ENCODE data around the gene UBXN7. TPM values are rescaled to one million over a fixed set of nuclear protein-coding genes. Genes with fewer than 3 reads are reported as not detected.
"Not testable (repeated sequence)": the region's sequence is repeated elsewhere in the genome, so short reads cannot be mapped to it uniquely, and the experiment has no call there.

Gene UBXN7
- polyA plus RNA-seq, 3 donors = 3.8 to 10.9 (median 4.9) TPM

DNA sequence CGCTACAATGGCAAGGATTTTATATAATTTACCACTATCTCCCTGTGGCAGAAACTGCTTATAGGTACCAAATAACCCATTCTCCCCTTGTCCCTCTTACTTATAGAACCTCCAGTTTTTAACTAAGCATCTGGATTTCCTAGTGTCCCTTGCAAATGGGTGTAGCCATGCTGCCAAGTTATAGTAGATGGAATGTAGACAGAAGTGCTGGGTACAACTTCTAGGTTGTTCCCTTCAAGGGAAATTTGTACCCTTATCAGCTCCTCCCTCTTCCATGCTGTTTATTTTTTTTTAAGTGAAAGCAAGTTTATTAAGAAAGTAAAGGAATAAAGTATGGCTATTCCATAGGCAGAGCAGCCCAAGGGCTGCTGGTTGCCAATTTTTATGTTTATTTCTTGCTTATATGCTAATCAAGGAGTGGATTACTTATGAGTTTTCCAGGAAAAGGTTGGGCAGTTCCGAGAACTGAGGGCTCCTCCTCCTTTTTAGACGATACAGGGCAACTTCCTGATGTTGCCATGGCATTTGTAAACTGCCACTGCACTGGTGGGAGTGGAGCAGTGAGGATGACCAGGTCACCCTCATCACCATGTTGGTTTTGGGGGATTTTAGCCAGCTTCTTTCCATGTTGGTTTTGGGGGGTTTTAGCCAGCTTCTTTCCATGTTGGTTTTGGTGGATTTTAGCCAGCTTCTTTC lies 53.9 kb downstream of the UBXN7 start:
- no peak overlapping the region for H3K27ac ChIP-seq (ENCODE audit: low read depth, low read length)
- 58 to 83% (median 60%) methylated on average over 3 of the region's 3 CpGs for WGBS, 3 donors

GRCh38 chr3:196377321-196377720 lies 54.9 kb downstream of the UBXN7 start:
- WGBS, 3 donors = 85 to 89% (median 88%) methylated on average over 5 of the region's 5 CpGs

GRCh38 chr3:196365736-196366135 lies 66.5 kb downstream of the UBXN7 start:
- H3K27ac ChIP-seq (ENCODE audit: low read depth, low read length) = no peak overlapping the region
- WGBS, 3 donors = 85 to 87% (median 86%) methylated on average over 4 of the region's 4 CpGs

More at GRCh38 chr3:196377321-196377720, 54.9 kb downstream of the UBXN7 start:
- H3K27ac ChIP-seq (ENCODE audit: low read depth, low read length) = no peak overlapping the region

DNA sequence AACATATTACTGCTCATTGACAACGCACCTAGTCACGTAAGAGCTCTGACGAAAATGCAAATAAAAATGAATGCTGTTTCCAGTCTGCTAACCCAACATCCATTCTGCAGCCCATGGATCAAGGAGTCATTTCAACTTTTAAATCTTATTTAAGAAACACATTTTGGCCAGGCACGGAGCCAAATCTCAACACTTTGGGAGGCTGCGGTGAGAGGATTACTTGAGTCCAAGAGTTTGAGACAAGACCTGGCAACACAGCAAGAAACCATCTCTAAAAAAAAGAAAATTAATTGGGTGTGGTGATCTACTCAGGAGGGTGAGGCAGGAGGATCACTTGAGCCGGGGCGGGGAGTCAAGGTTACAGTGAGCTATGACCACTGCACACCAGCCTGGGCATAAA lies 71.6 kb downstream of the UBXN7 start:
- 87 to 93% (median 92%) methylated on average over 7 of the region's 7 CpGs for WGBS, 3 donors
- H3K27ac ChIP-seq (ENCODE audit: low read depth, low read length) = no peak overlapping the region

GRCh38 chr3:196358540-196358939 lies 73.7 kb downstream of the UBXN7 start:
- 97 to 99% (median 98%) methylated on average over 4 of the region's 4 CpGs for WGBS, 3 donors
- not testable (repeated sequence) for H3K27ac ChIP-seq (ENCODE audit: low read depth, low read length)

DNA sequence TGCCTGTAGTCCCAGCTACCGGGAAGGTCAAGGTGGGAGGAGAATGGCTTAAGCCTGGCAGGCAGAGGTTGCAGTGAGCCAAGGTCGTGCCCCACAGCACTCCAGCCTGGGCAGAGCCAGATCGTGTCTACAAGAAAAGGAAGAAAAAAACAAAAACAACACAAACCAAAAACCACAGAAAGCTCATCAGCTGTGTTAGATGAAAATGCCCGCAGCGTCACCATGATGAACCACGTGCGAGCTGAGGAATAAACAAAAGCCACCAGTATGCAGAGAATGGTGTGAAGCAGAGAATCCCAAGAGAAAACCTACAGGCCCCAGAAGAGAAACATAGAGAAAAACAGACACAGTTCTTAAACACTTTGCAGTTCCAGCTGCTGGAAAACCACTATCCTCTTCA lies 74.3 kb downstream of the UBXN7 start:
- WGBS, 3 donors = 83 to 90% (median 87%) methylated on average over 7 of the region's 7 CpGs

GRCh38 chr3:196356556-196356955 lies 75.7 kb downstream of the UBXN7 start:
- WGBS, 3 donors = 78 to 89% (median 82%) methylated on average over 4 of the region's 4 CpGs
- H3K27ac ChIP-seq (ENCODE audit: low read depth, low read length) = no peak overlapping the region

More for the DNA sequence above, 74.3 kb downstream of the UBXN7 start:
- H3K27ac ChIP-seq (ENCODE audit: low read depth, low read length) = no peak overlapping the region

DNA sequence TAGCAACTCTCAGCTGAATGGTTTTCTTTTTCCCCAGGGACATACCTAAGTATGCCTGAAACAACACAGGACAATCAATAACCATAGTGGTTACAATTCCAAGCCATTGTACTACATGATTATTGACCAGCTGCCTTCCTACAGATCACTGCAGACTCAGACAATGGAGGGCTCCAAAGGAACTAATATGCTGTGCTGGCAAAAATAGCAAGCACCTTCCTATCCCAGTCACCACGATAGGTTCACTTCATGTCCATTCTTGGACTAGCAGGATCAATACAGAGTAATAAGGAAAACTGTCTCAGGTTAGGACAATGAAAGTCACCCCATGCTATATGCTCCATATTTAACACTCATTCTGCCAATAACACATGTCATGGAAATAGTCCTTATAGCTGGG lies 76.6 kb downstream of the UBXN7 start:
- no peak overlapping the region for H3K27ac ChIP-seq (ENCODE audit: low read depth, low read length)
- WGBS, 3 donors = 92 to 100% (median 95%) methylated on average over 1 of the region's 1 CpG

DNA sequence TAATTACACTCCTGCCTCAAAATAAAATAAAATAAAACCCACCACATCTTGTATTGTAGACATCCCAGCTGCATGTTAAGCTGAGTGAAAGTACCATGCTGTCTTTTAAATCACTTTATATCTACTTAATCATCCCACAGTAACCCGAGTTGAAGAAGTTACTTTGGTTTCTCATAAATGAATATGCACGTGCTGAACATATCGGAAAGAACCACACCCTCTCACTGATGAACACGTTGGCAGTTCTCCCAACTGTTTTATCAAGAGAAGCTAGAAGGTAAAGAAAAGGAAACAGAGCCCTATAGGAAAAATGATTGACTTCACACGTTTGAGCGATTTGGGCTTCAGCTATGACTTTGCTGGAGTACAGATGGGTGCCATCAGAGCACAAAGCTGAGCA lies 78.1 kb downstream of the UBXN7 start:
- no peak overlapping the region for H3K27ac ChIP-seq (ENCODE audit: low read depth, low read length)
- 65 to 84% (median 72%) methylated on average over 6 of the region's 6 CpGs for WGBS, 3 donors

DNA sequence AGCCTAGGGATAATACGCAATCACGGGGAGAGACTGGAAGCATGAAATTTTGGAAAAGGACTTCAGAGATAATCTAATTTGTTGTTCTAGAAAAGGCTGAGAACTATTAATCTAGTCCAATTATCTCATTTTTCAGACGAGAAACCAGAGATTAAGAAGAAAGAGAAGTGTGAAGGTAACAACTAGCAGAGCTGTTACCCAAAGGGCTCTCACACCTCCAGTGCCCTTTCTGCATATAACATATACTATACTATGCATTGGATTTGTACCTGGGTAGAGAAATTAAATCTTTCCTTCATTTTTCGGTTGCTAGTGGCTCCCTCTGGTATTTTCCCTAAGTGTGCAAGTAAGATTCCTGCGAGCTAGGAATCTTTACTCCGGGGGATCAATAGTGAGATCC lies 80.7 kb downstream of the UBXN7 start:
- WGBS, 3 donors = 68 to 95% (median 78%) methylated on average over 6 of the region's 6 CpGs
- no peak overlapping the region for H3K27ac ChIP-seq (ENCODE audit: low read depth, low read length)

DNA sequence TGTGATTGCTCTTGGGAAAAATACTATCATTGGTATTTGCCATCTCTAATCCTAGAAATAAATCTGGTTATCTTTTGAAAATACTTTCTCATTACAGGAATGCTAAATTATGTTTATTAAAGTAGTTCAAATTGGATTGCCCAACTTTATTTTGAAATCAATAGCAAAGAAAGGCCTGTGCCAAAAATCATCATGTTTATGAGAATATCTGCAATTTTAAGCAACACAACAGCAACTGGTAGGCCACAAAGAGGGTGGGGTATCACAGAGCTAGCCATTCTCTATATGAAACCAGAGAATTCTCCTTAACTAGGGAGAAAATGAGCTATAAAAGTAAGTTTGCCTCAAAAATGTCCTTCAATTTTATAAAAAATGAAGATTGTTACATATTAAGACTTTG lies 82.2 kb downstream of the UBXN7 start:
- H3K27ac ChIP-seq (ENCODE audit: low read depth, low read length) = no peak overlapping the region

GRCh38 chr3:196348698-196349097 lies 83.5 kb downstream of the UBXN7 start:
- H3K27ac ChIP-seq (ENCODE audit: low read depth, low read length) = no peak overlapping the region
- 83 to 97% (median 91%) methylated on average over 3 of the region's 3 CpGs for WGBS, 3 donors

DNA sequence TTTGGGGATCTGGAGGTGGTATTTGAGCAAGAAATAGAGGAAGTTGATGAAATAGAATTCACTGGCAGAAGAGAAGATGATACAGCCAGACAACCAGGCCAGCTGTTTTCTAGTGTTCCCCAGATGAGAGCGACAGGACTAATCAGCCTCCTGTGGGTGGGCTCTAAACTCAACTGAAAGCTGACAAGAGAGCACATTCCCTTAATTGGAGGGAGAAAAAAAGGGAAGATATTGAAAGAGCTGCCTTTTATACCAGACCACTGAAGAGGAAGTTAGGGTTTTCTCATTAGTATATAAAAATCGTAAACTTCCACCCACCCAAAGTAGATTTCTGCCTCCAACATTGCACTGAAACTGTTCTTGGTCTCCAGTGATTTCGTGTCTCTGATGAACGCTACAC lies 87.6 kb downstream of the UBXN7 start:
- WGBS, 3 donors = 40 to 72% (median 46%) methylated on average over 4 of the region's 4 CpGs
- H3K27ac ChIP-seq (ENCODE audit: low read depth, low read length) = no peak overlapping the region

- H3K27ac ChIP-seq (ENCODE audit: low read depth, low read length) = not testable (repeated sequence)
- WGBS, 3 donors = 93 to 95% (median 93%) methylated on average over 13 of the region's 14 CpGs
Measured at GRCh38 chr3:196343917-196344316, 88.3 kb downstream of the UBXN7 start.

DNA sequence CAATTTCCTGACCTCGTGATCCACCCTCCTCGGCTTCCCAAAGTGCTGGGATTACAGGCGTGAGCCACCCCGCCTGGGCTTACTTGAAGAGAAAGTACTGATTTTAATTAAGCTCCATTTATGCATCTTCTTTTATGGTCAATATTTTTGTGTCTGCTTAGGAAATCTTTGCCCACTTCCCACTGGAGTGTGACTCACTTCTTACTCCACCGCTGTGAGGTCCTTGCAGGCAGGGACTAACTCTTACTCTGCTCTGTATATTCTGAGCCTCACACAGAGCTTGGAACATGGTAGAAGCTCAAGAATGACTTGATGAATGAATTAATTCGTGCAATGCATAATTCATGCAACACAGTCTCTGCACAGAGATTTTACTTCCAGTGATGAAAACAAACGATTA lies 91.1 kb downstream of the UBXN7 start:
- H3K27ac ChIP-seq (ENCODE audit: low read depth, low read length) = no peak overlapping the region
- 60 to 85% (median 72%) methylated on average over 7 of the region's 7 CpGs for WGBS, 3 donors

GRCh38 chr3:196340466-196340865 lies 91.8 kb downstream of the UBXN7 start:
- 45 to 73% (median 53%) methylated on average over 2 of the region's 2 CpGs for WGBS, 3 donors
- H3K27ac ChIP-seq (ENCODE audit: low read depth, low read length) = no peak overlapping the region

GRCh38 chr3:196339493-196340254 lies 92.6 kb downstream of the UBXN7 start:
- H3K27ac ChIP-seq (ENCODE audit: low read depth, low read length) = no peak overlapping the region
- 83 to 90% (median 87%) methylated on average over 21 of the region's 21 CpGs for WGBS, 3 donors

GRCh38 chr3:196339044-196339443 lies 93.2 kb downstream of the UBXN7 start:
- no peak overlapping the region for H3K27ac ChIP-seq (ENCODE audit: low read depth, low read length)
- WGBS, 3 donors = 87 to 92% (median 90%) methylated on average over 6 of the region's 6 CpGs

DNA sequence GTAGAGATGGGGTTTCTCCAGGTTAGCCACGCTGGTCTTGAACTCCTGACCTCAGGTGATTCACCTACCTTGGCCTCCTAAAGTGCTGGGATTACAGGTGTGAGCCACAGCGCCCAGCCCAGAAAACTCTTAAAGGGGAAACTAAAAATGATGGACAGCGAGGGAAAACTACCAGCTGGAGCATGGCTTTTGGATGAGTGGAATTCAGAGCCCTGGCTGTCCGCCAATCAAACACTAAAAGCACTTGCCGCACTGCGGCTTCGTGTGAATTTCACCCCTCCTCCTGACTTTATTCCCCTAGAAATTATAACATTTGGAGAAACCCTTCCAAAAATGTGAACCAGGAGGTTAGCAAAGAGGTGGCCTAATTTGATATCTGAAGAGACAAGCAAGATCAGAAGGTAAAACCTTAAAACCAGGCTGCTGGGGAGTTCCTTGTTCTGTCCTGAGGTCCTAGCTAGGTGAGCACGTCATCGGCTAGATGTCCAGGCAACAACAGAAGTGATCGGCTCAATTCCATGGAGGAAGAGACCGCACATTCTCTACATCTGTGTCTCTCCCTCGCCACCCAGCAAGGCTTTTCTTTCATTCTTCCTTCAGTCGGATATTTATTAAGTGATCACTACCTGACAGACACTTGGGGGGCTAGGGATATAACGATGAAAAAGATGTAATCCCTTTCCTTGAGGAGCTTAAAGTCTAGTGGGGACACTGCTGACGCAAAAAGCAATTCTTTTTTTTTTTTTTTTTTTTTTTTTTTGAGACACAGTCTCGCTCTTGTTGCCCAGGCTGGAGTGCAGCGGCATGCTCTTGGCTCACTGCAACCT lies 95.7 kb downstream of the UBXN7 start:
- WGBS, 3 donors = 57 to 88% (median 84%) methylated on average over 17 of the region's 17 CpGs
- no peak overlapping the region for H3K27ac ChIP-seq (ENCODE audit: low read depth, low read length)
